Mesenteric fat pad (tissue), 1 donor: Measurements from ENCODE around the gene GCNT2. TPM values are rescaled to one million over a fixed set of nuclear protein-coding genes. Genes with fewer than 3 reads are reported as not detected.
"Not testable (repeated sequence)": the region's sequence is repeated elsewhere in the genome, so short reads cannot be mapped to it uniquely, and the experiment has no call there.

ENCODE experiments used
- DNase-seq: peaks from one replicate; pipeline ENCODE4 v3.0.0-alpha.2; 2020; ENCODE audit warnings: low spot score
- total RNA-seq: library from RNA; stranded (reverse); fragmentation: NEBNext Ultra II Directional; extraction: Animal tissue kit (Norgen Biotek cat#: 25700); gene quantifications from one replicate; pipeline ENCODE4 v1.2.1, GENCODE V29; 2021
- donor health status: DM: yes; HTN: yes; CAD: no.

GCNT2 gene
- total RNA-seq, 1 donor from 2014 or later = 3.0 TPM

- no peak for DNase-seq
Measured at GRCh38 chr6:10513544-10513943, 7.6 kb upstream of the GCNT2 start.

GRCh38 chr6:10514049-10514780 lies 6.9 kb upstream of the GCNT2 start:
- DNase-seq = no peak

- no peak for DNase-seq
Measured at GRCh38 chr6:10516953-10517352, 4.2 kb upstream of the GCNT2 start.

- DNase-seq = no peak
Measured at GRCh38 chr6:10518557-10519407, 2.4 kb upstream of the GCNT2 start.

DNA sequence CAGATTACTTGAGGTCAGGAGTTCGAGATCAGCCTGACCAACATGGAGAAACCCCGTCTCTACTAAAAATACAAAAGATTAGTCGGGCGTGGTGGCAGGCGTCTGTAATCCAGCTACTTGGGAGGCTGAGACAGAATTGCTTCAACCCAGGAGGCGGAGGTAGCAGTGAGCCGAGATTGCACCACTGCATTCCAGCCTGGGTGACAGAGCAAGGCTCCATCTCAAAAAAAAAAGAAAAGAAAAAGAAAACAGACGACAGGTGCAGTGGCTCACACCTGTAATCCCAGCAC lies 1.8 kb upstream of the GCNT2 start:
- not testable (repeated sequence) for DNase-seq

- DNase-seq = no peak
Measured at GRCh38 chr6:10520468-10520867, 683 bp upstream of the GCNT2 start.

GRCh38 chr6:10522929-10523573 lies 1.9 kb downstream of the GCNT2 start:
- DNase-seq = no peak

DNA sequence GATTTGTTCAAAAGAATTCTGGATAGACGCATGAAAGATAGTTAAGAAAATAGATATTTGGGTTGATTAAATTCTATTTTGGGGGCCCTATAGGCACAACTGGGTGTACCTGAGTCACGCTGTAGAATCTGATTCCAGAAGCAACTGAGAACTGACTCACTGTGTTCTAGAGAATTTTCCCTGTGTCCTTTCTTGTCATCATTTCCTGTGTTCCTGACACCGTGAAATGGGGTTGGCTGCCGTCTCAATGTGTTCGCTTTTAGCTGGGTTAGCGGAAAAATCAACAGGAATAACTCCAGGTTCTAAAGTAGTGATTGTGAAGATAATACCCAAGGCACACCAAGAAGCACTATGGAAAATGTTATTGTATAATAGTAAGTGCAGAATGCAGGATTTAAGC lies 5.0 kb downstream of the GCNT2 start:
- DNase-seq = no peak

- DNase-seq = no peak
Measured at GRCh38 chr6:10528158-10528981, 7.2 kb downstream of the GCNT2 start.

DNA sequence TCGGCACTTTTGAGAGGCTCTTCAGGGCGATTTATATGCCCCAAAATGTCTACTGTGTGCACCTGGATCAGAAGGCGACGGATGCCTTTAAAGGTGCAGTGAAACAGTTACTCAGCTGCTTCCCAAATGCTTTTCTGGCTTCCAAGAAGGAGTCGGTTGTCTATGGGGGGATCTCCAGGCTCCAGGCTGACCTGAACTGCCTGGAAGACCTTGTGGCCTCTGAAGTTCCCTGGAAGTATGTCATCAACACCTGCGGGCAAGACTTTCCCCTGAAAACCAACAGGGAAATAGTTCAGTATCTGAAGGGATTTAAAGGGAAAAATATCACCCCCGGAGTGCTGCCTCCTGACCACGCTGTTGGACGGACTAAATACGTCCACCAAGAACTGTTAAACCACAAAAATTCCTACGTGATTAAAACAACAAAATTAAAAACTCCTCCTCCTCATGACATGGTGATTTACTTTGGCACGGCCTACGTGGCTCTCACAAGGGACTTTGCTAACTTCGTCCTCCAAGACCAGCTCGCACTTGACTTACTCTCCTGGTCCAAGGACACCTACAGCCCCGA lies 8.2 kb downstream of the GCNT2 start:
- no peak for DNase-seq

- DNase-seq = not testable (repeated sequence)
Measured at GRCh38 chr6:10529828-10530374, 8.8 kb downstream of the GCNT2 start.

- no peak for DNase-seq
Measured at GRCh38 chr6:10531503-10531902, 10.4 kb downstream of the GCNT2 start.

DNA sequence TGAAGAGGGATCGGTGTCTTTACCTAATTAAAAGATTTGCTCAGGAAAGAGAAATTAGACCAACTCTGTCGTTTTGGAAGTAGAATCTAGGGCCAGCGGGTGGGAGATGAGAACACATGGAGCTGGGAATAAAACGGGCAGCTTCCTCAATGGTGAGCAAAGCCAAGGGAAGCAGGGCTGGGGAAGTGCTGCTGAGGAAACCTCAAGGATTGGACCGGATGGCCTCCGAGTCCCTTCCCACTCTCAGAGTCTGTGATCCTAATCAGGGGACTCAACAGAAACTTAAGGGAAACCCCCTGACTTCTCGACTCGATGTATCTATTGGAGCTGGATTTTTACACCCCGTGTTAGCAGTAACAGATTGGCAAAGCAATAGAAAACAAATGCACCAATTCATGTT lies 10.8 kb downstream of the GCNT2 start:
- no peak for DNase-seq

- no peak for DNase-seq
Measured at GRCh38 chr6:10532392-10532791, 11.2 kb downstream of the GCNT2 start.

- no peak for DNase-seq
Measured at GRCh38 chr6:10534419-10534762, 13.2 kb downstream of the GCNT2 start.

- DNase-seq = no peak
Measured at GRCh38 chr6:10535193-10535592, 14.0 kb downstream of the GCNT2 start.

GRCh38 chr6:10537726-10538125 lies 16.6 kb downstream of the GCNT2 start:
- no peak for DNase-seq

DNA sequence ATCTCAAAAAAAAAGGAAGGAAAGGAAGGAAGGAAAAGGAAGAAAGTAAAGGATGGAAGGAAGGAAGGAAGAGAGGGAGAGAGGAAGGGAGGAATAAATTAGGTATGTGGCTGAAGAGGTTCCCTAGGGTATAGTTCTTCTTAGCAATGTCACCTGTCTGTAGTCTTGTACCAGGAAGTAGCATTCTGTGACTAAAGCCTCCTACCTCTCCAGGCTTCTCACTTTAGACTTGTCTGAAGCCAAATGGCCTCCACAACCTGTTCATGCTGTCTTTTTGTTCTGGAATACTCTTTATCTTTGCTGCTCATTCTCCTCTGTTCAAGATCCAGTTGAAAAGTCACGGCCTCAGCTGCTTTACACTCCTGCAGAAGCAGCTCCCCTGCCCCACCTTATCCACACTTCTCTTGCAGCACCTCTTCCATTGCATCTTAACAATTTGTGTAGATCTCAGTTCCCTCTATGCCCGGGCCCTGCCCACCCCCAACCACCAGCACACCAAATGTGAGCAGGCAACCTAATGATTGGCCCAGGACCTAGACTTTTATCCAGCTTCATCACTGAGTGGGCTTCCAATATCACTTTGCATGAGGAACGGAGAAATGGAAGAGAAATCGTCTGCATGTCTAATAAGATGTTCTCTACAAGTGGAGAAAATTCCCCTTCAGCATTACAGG lies 19.1 kb downstream of the GCNT2 start:
- DNase-seq = no peak

GRCh38 chr6:10541591-10541990 lies 20.4 kb downstream of the GCNT2 start:
- no peak for DNase-seq

DNA sequence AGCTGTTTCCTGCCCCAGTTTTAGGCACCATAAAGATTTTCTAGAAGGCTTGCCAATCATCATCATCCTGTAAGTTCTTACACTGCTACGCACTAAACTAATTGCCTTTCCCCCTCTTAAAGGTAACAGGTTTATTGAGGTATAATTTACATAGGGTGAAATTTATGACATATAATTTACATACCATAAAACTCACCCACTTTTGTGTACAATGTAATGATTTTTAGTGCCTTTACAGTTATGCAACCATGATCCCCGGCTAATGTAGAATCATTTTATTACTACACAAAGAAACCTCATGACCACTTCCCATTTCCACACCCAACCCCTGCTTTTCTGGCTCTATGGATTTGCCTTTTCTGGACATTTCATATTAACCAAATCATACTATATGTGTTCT lies 21.1 kb downstream of the GCNT2 start:
- DNase-seq = no peak
